Stimulated activated CD8-positive, alpha-beta memory T cell treated with anti-CD3 and anti-CD28 coated beads, Interleukin-7, amount 100 ng/mL, for 4 hours (primary cell): ENCODE measurements around the gene HDAC8.

Experiments used
- DNase-seq, 2 donors: peaks; one replicate each; pipeline ENCODE4 v3.0.0-alpha.2; 2020; ENCODE audit warnings: low read depth in 2 of 2

Gene HDAC8

GRCh38 chrX:72297953-72298730, 274.5 kb downstream of the HDAC8 start:
- no peak for DNase-seq

- no peak for DNase-seq
Measured at GRCh38 chrX:72296991-72297390, 275.7 kb downstream of the HDAC8 start.

GRCh38 chrX:72295745-72296144, 276.9 kb downstream of the HDAC8 start:
- no peak for DNase-seq

GRCh38 chrX:72294497-72294896, 278.1 kb downstream of the HDAC8 start:
- DNase-seq = no peak

- DNase-seq = no peak
Measured at GRCh38 chrX:72282302-72282701, 290.3 kb downstream of the HDAC8 start.

- DNase-seq = no peak
Measured at GRCh38 chrX:72280321-72280845, 292.3 kb downstream of the HDAC8 start.
